GM18909 (cell line): ENCODE results near the gene CNKSR2.
"Not testable (repeated sequence)": the region's sequence is repeated elsewhere in the genome, so short reads cannot be mapped to it uniquely, and the experiment has no call there.

Experiments
- ATAC-seq: cut with Tn5 transposase; IDR thresholded peaks from one replicate; pipeline ENCODE4 v1.9.1; 2021; ENCODE audit warnings: mild to moderate bottlenecking; ENCODE audit not compliant: unreplicated experiment, poor library complexity

Gene CNKSR2

DNA sequence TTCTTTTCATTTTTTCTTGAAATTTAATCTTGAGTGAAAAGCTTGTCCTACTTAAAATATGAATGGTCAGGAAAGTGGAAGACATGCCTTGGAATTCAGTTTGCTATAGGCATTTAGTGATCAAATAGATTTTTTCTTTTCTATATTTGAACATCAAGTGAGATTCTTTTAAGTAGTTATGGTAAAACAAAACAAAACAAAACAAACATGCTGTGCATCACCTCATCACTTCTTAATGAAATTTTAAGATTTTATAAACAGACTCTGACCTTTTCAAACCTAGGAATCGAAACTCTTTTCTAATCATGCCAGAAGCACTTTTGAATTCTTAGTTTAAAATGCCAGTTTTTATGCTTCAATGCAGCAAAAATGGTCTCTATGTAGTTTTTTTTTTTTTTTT, 62.8 kb downstream of the CNKSR2 start:
- ATAC-seq, result no peak

DNA sequence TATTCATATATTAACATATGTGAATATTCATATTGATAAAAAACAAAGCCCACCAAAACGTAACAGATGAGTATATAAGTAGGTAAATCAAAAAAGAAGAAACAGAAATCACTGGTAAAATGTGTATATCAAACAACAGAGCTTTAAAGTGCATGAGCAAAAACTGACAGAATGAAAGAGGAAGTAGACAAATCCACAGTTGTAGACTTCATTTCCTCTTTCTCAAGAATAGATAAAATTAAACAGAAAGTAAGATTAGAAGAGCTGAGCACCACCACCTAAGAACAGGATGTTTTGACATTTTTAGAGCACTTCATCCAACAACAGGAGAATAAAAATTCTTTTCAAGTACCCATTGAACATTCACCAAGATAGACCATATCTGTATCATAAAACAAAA, 64.6 kb downstream of the CNKSR2 start:
- ATAC-seq, result peak; percentile 97

DNA sequence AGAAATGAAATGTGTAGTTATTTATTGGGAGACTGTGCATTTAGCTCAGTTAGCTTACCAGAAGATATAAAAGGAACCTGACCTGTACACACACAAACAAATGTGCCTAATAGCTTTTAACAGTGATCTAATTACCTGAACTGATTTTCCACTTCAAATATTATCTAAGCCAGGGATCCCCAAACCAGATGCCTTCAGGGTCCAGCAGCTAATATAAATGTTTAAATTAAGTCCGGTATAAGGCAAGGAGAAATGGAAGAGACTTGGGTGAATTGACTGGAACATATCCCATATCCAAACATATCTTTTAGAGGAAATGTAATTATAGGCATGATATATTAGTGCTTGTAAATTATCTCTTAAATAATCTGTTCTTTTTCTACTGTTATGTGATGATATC, 66.7 kb downstream of the CNKSR2 start:
- ATAC-seq, result no peak

DNA sequence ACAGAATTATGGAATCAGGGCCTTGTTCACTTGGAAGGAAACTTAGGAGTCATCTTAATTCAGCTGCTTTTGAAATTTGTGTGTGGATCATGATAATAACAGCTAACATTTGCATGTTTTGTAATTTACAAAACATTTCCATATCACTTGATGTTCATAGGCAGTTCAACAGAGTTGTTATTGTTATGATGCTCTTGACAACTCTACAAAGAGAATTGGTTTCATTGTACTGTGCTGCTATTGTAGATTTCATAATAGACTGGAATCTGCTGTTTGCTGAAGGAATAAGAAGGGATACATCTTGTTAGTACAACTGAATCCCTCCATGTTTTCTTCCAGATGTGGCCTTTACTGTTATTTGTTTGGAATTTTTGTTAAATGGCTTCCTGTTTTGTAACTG, 83.5 kb downstream of the CNKSR2 start:
- ATAC-seq, result no peak

DNA sequence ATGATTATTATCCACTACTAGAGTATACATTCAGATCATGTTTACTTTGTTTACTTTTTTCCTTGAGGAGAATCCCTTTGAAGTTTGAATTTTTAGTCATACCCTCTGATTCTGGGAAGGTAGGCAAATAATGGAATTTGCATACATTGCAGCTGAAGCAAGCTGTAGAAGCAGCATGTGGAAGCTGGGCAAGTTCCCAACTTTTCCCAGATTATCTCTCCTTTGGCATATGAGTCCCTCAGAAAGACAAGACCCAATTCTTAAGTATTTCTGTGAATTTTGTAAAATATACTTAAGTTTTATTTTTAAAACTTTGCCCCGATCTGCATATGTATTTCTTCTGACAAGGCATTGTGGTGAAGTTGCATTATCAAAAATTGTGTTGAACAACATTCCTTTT, 94.9 kb downstream of the CNKSR2 start:
- no peak for ATAC-seq

DNA sequence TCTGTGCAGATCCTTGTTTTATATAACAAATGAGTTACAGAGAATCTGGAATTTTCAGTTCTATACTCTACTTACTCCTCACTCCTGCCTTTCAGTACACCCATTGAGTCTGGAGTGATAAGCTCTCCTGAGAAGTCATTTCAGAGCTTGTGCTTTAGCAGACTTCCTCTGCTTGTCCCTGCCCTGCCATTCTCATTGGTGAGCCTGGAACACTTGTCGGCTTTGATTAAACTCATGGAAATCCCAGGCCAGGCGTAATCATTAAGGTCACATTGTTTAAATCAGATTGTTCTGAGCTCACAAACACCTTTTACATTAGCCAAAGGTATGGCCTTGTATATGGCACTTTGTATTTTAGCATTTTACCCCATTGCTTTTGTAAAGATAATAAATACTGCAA, 102.7 kb downstream of the CNKSR2 start:
- no peak for ATAC-seq

DNA sequence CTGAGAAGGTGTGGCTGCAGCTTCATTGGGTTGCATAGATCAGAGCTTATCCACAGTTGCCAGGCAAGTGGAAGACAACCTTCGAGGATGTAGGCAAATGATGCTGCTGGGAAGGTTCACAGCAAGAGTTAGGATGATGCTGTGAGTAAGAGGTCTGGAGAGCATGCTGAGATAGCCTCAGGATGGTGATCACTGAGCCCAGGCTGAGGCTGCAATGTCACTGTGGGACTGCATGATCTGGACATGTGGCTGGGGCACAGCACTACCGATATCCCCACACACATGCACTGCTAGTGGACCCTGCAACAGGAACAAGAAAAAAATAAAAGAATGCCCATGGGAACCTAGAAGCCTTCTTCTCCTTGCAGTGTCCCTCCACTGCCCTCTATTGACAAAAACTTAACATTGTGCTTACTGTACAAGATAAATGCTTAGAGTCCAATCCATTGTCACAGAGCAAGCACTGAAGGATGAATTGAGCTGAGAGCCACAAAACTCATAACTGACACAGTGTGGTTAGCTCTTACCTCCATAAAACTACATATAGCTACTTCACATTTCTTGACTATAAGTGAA, 105.6 kb downstream of the CNKSR2 start:
- peak; percentile 91 for ATAC-seq

DNA sequence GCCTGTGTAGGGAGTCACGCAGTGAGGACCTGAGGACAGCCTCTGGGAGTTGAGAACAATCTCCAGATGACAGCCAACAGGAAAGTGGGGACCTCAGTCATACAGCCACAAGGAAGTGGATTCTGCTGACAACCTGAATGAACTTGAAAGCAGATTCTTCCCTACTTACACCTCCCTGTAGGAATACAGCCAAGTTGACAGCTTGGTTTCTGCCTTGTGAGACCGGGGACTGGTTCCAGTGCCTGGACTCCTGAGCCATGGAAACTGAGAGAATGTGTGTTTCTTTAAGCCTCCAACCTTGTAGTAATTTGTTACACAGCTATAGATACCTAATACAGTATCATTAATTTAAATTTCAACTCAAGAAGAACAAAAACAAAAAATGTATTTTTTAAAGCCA, 107.5 kb downstream of the CNKSR2 start:
- no peak for ATAC-seq

DNA sequence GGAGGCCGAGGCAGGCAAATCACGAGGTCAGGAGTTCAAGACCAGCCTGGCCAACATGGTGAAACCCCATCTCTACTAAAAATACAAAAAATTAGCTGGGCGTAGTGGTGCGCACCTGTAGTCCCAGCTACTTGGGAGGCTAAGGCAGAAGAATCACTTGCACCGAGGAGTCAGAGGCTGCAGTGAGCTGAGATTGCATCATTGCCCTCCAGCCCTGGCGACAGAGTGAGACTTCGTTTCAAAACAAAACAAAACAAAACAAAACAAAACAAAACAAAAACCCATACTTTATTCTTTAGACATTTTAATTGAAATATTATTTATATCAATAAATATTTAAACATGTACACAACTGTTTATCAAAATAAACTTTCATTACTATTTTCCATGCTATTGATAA, 109.8 kb downstream of the CNKSR2 start:
- ATAC-seq, result not testable (repeated sequence)

DNA sequence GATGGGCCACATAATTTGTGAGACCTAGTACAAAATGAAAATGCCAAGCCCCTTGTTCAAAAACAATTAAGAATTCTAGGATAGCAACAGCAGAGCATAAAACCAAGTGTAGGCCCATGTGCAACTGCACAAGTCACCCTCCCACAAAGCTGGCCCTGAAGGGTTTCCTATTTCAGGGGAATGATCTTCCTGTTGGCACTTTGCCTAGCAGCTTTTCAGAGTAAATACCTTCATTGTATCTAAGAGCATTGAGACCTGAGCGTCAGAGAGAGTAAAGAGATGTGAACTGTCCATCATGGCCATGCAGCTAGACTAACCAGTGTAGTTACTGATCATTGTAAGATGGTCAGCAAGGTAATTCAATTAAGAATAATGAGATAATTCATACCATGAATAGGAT, 113.6 kb downstream of the CNKSR2 start:
- ATAC-seq, result no peak

DNA sequence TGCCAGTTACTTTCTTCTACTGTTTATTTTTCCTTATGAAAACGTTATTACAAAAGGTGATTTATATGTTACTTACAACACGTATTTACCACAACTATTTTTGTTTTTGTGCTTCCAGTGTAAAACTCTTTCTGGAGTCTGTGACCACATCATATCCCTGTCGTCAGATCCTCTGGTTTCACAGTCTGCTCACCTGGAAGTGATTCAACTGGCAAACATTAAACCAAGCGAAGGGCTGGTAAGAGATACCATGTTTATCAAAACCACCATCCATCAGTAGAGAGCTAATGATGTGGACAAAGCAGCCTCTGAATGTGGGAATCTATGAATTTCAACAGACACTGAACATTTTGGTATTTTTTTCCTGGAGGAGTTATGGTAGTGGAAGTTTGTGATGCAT, 116.1 kb downstream of the CNKSR2 start:
- ATAC-seq, result no peak

DNA sequence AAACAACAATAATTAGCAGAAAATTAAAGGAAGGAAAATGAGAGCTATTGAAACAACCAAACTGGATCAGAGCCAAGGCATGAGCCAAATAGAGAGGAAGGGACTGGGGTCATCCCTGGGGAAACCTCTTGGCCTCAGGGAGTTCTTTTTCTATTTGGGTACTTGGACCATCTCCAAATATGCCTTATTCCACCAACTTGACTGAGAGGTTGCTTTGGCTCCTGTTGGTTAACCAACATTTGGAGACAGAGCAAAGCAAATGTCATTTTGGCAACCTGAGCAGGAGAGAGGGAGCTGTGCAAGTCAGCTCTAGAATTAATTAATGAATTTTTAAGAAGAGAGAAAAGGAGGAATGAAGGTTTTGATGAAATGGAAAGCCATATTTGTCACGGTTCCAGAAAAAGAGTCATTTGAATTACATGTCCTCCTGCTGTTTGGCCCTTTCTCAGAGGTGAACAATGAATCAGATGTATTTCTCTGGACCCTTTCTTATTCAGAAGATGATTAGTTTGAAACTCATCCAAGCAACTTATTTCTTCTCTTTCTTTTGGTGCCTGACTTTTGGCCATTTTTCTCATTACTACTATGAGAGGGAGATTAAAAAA, 119.1 kb downstream of the CNKSR2 start:
- no peak for ATAC-seq

DNA sequence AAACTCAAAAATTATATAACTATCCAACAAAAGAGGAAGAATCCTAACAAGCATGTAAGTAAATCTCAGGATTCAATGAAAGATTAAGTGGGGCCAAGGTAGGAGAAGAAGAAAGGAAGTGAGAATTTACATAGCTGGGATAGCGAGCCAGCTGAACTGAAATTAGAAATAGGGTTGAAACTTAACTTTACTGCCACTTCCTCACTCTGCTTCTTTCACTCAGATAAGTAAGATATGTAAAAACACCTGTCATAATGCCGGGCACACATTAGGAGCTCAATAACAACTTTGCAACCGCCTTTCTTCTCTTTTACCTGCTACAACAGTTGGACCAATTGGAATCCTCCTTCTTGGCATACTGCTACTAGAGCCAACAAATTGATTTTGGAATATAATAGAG, 129.4 kb downstream of the CNKSR2 start:
- ATAC-seq, result peak; percentile 88

DNA sequence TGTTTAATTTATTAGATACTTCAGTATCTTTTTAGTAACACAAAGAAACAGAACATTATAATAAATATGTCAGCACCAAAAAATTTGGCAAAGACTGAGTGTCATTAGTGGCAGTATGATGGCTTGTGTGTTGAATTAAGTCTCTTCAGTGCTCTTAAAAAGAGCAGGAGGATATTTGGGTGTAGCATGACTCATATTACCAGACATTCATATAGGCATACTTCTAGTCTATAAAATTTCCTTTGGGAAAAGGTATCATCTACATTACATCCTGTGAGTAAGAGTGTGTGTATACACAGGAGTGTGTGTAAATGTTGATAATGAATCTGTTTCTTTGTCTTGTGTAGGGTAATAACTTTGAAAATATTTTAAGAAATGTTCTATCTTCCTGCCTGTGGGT, 135.7 kb downstream of the CNKSR2 start:
- no peak for ATAC-seq

DNA sequence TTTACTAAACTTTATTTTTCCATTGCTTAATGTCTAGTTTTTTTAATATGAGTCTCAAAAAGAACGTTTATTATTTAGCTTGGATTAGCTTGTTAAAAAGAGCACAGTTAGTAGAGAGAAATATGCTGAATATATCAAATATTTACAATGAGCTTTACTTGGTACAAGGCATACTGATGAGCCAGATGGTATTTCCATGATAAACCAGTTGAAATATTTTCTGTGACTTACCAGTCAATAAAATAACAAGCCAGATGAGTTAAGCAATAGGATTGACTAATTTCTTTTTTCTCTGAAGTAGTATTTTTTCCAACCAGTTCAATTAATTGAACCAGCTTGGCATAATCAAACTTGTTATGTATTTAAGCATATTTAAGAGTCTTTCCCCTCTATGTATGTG, 149.8 kb downstream of the CNKSR2 start:
- no peak for ATAC-seq

DNA sequence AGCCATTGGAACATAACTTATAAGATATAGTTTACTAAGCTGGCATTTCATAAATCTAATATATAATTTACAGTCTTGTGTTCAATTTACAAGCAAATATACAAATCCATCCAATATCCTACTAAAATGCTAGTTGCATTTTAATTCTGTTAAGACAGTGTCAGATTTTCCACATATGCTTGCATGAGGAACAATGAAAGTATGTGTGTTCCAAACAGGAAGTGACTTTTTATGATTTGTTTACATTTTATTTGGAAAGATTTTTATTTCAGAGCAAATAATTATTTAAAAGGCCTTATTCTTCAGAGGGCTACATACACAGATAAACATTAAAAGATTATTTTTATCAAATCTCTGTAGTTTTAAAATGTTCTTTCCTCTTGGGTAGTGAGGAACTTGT, 153.9 kb downstream of the CNKSR2 start:
- ATAC-seq, result no peak

DNA sequence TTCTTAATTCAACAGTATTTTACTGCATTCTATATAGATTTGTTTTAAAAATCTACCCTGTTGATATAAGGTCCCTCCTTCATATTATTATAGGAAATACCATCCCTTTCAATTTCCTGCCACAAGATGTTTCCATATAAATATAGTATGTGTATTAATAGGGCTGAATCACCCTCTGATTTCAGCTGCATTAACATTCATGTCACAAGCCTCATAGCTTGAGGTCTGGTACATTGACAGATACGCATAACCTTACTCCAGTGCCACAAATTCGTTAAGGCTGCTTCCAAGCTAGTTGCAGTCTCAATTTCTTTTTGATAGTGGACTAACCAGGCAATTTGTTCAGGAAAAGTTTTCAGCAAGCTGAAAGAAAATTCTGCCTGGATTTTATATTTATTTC, 155.6 kb downstream of the CNKSR2 start:
- no peak for ATAC-seq

DNA sequence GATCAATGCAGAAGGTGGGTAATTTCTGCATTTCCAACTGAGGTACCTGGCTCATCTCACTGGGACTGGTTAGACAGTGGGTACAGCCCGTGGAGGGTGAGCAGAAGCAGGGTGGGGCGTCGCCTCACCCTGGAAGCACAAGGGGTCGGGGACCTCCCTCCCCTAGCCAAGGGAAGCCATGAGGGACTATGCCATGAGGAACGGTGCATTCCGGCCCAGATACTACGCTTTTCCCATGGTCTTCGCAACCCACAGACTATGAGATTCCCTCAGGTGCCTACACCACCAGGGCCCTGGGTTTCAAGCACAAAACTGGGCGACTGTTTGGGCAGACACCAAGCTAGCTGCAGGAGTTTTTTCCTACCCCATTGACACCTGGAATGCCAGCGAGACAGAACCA, 170.4 kb downstream of the CNKSR2 start:
- ATAC-seq, result not testable (repeated sequence)

DNA sequence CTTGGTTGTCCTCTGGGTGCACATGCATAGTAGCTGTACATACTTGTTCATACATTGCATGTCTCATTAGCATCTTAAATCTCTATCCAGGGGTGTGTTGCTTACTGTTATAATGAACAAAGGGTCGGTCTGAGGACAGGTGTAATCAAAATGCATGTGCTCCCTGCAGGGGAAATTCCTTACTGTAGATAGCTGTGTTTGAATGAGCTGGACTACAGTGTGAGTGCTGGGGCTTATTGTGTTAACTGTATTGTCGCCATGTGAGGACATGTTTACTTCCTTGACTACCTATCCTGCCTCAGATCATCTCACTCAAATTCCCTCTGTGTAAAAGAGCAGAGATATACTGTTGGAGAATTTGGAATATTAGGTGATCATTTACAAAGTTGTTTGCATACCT, 185.2 kb downstream of the CNKSR2 start:
- no peak for ATAC-seq

DNA sequence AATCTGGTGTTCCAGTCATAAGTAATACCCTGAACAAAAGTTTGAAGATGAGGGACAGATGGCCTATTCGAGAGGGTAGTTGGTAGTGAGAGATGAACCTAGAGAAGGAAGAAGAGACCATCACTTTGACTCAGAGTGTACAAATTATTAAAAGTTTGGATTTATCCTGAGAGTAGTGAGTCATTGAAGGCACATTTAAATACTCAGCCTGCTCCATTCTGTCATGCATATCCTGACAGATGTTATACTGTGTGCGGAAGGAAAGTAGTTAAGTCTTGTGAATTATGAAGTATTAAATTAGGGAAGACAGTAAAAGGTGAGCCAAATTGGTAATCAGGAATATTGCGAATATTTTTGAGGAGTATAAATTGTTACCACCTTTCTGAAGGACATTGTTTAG, 190.8 kb downstream of the CNKSR2 start:
- ATAC-seq, result no peak

DNA sequence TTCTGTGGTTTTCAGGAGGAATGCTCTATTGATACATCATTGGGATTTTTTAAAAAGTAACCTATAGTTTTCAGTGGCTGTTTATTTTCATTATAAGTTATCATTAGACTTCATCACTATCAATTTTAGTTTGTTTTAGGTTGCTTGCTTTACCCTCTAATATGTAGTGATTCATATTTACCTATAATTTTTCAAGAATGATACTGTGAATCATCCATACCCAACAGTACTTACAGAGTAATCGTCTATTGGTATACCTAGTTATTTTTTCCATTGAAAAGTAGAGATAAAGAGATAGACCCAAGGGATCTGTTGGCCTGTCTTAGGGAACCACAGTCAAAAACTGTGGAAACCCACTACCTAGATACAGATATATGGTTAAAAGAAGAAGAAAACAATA, 200.6 kb downstream of the CNKSR2 start:
- no peak for ATAC-seq

DNA sequence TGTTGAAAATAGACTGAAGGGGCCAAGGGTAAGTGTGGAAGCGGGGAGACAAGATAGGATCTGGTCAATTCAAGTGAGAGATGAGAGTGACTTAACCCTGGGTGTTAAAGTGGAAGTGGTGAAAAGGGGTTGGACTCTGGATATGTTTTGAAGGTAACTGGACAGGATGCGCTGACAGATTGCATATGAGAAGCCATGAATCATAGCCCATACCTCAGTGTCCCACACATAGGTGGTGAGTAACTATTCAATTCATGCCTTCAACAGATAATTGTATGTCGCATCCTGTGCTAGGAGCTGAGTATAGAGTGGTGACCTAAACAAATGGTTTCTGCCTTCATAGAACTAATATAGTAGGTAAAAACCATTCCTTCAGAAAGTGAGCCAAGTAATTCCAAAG, 207.3 kb downstream of the CNKSR2 start:
- ATAC-seq, result no peak

DNA sequence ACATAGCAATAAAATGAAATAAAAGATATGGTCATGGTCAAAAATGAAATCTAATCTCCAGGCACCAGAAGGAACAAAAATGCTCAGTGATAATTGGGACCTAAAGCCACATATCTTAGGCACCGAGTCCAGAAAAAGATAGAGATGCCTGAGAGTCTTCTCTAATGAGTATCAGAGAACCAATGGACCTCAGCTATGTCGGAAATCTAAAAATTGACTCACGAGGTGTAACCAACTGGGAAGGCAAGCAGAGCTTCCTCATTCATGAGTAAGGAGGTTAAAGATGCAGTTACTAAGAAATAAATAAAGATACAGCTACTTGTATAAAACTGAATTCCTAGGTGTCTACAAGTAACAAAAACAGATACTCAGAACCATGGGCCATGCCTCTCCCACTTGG, 211.8 kb downstream of the CNKSR2 start:
- ATAC-seq, result no peak
